ENCODE measurements around the gene FYCO1.

FYCO1 gene

DNA sequence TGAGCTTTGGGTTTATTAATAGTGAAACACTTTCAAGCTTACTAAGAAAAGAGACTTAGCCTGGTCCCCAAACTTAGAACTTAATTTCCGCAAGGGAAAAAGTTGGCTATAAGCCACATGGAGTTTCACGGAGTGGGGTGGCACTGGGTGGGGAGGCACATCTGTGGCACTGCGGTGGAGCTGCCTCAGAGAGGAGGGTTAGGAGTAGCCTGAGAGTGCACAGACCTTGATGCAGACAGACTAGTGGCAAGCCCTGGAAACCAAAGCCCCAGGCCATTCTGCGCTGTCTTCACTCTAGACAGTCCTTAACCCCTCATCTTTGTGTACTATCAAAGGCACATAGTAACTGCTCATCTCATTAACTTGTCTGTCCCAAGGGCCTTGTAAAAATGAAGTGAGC lies 30.4 kb downstream of the FYCO1 start:
- DNase-seq (ENCODE audit: low read depth in 2 of 2), result no peak

DNA sequence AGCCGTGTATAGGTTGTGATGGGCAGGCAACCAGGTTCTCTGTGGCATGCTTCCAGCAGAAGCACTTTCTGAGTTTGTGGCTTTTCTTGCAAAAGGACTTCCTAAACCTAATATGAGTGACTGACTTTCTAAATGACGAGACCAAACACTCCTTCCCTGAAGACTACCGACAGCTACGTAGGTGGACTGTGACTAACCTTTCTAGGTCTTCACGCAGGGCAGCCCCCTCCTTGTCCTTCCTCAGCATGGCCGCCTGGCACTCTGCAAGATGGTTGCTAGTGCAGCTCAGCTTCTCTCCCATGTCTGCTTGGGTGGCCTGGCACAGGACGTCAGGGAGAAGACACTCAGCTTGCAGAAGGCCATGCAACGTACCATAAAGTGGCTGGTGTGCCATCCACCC lies 31.5 kb downstream of the FYCO1 start:
- DNase-seq (ENCODE audit: low read depth in 2 of 2), result peak; percentile 30 to 50

DNA sequence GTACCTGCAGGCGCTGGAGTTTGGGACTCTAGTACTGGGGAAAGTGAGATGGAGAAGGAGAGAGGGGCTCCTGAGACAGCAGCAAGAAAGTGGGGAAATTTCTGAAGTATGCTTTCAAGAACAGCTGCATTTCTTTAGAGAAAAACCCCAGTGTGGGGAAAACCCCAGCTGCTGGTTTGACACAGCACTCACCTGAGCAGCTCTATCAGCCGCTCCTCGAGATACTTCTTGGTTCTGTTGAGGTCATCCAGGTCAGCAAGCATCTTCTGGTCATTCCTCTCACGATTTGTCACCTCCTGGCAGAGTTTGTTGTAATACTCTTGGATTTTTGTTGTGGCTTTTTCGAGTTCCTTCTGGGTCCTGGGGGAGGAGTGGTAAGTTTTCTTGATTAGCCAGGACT lies 33.6 kb downstream of the FYCO1 start:
- no peak for DNase-seq (ENCODE audit: low read depth in 2 of 2)

DNA sequence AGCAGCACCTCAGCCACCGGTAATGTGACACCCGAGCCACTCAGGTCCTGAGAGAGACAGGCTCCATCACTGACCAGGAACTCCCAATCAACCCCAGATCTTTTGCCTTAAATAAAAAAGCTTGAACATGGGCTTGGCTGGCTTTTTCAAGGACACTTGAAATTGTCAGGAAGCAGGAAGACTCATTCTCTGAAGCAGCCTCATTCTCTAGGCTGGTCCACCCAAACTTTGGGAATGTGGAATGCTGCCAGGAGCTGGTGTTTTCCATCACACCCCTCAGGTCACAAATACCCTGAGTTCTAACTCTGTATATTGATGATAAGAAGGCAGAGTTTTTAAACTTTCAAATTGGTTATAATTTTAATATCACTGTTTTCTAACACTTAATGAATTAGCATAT lies 35.3 kb downstream of the FYCO1 start:
- DNase-seq (ENCODE audit: low read depth in 2 of 2), result no peak

DNA sequence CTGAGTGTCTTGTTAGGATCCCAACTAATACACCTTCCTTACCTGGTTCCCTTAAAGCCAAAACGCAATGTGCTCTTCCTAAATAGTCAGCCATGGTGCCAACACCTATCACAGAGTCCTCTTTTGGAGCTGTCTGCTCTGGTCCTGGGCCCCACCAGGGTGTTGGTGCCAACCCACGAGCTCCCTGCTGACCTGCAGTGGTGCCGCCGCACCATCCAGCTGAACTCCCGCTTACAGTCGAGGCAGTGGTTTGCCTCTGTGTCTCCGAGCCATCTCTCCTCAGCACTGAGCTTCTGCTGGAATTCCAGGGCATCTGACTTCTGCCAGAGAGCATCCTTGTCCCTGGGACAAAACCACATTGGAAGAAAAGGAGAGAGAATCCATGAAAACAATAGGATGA lies 36.4 kb downstream of the FYCO1 start:
- DNase-seq (ENCODE audit: low read depth in 2 of 2), result no peak

DNA sequence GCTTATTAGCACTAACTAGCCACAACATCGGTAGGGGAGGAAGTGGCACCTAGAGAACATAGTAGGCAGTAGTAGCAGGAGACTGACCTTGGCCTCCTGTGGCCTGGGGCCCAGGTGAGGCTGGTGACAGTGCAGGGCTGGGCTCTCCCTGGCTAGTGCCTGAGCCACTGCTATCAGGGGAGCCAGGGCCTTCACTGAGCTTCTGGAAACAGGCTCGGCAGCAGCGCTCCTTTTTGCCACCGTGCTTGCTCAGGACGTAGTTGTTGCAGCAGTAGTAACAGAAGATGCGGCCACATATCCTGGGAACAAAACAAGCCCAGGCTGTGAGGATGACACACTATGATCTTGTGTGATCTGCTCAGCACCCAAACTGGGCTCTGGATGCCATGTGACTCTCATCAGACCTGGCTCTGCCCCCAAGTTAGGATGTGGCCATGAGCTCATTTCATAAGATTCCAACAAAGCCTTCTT lies 37.3 kb downstream of the FYCO1 start:
- no peak for DNase-seq (ENCODE audit: low read depth in 2 of 2)

DNA sequence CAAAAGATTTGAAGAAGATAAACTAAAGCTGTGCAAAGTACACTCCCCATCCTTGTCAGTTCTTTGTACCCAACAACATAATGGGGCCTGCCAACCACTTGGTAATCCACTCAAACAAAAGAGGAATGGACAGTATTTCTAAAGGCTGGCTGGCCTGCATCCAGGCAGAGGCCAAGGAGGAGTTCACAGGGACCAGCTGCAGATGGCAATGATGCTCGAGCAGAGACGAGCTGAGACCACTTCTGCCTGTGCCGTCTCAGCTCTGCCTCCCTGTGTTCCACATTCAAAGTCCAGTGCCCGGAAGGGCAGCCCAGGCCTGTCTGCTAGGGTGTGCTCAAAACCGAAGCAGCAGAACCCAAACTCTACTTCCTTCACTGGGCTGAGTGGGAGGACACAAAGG lies 38.0 kb downstream of the FYCO1 start:
- no peak for DNase-seq (ENCODE audit: low read depth in 2 of 2)

DNA sequence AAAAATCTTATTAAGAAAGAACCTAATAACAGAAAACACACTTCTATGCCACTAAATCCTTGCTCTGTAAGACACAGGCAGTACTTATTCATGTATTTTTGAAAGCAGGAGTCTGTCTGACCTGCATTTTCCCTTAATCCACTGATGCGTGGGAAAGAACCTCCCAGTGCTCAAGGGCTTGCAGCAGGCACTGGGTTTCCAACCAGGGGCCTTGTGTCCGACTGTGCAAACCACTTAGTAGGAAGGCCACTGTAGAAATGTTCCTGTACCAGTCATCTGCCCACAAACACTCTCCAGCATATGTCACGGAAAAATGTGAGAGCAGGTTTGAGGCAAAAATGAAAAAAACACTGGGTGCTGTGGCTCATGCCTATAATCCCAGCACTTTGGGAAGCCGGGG lies 39.9 kb downstream of the FYCO1 start:
- no peak for DNase-seq (ENCODE audit: low read depth in 2 of 2)

DNA sequence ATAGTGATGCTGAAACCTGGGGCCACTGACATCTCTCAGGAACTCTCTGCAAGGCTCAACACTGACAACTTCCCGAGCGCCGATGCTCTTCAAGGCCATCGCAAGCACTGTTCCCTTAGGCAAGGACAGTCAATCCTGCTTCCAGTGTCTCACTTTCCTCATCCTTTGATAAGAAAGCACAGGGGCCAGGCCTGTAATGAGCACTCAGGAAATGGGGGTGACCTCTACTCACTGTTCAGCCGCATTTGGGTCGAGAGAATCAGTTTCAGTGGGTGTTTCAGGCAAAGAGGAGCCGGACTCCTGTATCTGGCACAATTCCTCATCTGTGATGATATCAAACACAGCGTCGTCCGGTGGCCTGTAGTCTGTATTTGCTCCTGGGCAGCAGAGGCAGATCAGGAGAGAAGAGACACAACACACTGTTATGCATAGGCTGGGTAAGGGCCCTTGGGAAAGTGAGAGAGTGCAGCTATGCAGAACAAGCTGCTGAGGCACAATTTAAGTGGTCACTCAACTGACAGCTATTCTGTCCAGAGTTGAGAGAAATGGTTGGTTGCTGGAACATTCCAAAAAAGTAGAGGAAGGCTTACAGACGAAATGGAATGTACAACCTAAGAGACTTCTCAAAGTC lies 40.5 kb downstream of the FYCO1 start:
- no peak for DNase-seq (ENCODE audit: low read depth in 2 of 2)

DNA sequence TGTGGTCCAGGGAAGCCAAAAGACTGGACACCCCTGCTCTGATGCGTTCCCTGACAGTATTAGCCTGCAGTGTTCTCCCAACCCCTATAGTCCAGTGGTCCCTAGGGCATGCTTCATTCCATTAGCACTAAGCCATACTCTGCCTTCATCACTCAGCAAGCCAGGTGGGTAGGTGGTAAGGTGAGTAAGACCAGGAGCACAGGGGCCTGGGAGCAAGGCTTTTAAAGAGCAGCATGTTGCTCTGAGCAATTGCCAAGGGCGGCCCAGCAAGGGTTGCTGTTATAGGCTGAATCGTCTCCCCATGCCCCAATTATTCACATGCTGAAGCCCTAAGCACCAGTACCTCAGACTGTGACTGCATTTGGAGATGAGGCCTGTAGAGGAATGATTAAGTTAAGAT lies 41.3 kb downstream of the FYCO1 start:
- DNase-seq (ENCODE audit: low read depth in 2 of 2), result no peak

DNA sequence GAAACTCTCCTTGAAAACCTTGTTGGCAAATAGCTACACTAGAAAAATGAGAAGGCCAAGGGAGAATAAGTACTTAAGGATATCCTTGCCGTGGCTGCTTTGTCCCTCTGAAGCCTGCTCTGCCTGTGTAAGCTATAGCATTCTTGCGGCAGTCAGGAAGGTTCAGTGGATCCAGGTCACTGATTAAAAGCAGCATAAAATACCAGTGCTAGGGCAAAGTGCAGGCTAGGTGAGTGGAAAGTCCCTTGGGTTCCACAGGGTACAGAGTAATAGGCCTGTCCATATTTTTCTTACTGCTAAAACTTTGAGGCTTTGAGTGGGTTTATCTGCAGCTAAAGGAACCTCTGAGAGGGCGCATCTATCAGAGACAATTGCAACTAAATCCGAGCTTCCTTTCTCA lies 42.1 kb downstream of the FYCO1 start:
- DNase-seq (ENCODE audit: low read depth in 2 of 2), result no peak

DNA sequence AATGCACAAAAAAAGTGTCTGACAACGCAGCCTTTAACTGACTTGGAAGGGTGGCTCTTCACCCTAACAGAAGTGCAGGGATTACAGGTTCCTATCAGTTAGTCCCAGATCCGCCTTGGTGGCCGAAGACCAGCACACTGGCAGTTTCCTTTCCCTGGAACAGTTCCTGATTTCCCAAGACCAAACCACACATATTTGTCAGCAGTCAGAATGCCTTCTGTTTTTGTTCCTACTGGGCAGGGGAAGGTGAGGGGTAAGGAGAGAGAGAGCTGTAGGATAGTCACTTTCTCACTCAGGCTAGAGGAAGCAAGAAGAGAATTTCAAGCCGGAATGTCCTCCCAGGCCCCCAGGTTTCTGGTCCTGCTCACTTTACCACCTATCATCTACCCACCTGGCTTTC lies 43.2 kb downstream of the FYCO1 start:
- DNase-seq (ENCODE audit: low read depth in 2 of 2), result no peak

DNA sequence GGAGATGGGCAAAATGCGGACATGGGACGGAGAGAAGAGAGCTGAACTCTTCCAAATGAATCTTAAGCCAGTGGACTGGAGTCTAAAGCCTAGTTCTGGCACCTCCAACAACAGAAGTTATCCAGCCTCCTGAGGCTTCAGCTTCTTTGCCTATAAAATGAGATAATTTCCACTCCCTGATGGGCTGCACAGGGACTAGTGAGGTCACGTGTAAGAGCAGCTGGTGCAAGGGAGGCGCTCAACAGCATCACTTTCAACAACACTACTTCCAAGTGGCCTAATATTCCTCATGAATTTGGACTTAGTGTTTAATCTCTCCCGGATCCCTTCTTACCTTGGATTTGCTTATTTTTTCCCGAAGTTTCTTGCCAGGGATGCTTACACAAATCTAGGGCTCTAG lies 43.7 kb downstream of the FYCO1 start:
- DNase-seq (ENCODE audit: low read depth in 2 of 2), result no peak

DNA sequence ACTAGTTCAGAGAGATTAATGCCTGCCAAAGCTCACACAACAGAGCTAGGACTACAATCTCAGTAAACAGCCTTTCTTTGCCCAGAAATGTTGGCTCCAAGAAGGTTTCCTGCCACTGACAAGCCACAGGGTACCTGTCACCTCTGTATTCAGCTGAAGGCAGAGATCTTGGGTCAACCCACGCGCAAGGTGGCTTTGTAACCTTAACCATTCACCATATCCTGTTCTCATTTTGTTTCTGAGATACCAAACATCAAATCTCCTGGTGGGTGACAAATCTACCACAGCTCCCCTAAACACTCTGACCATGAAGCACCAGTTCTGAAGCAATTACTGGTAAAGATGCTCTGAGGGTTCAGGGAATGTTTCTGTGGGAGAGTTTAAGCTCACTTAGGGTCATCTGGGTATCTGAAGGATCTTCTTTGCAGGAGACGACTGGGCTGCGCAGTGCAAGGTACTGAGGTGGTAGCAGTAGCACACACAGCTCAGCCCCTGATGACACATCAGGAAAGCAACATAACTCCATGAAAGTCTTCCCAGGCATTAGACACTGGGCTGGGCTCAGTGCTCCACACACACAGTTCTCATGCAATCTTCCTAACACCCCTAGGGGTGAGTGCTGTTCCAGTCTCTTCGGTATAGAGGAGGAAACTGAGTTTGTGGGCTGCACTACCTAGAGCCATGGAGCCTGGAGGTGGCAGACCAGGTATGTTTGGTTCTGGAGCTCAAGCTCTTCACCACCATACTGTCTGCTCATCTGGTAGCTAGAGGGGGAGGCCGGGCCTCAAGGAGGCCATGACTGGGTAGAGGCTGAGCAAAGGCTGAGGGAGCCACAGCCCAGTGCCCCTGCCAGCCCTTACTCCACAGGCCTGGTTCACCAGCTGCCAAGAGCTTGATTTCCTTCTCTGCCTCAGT lies 44.7 kb downstream of the FYCO1 start:
- peak; percentile 42 to 48 for DNase-seq (ENCODE audit: low read depth in 2 of 2)

DNA sequence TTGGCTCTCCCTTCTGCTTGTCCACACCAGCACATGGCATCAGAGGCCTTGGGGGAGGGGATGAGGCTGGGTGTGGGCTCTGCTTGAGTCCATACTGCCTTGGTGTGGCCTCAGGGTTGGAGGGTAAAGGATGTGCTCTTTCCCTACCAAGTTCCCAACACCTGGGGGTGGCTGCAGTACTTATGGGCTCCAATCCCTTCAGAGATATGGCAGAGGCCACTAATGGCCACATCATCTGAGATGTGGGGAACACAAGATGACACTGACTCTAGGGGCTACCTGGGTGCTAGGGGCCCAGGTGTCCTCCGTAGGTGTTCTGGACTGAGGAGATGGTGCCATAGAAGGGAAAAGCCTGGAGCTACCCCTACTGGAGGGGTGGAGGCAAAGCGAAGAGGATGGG lies 45.5 kb downstream of the FYCO1 start:
- DNase-seq (ENCODE audit: low read depth in 2 of 2), result no peak

DNA sequence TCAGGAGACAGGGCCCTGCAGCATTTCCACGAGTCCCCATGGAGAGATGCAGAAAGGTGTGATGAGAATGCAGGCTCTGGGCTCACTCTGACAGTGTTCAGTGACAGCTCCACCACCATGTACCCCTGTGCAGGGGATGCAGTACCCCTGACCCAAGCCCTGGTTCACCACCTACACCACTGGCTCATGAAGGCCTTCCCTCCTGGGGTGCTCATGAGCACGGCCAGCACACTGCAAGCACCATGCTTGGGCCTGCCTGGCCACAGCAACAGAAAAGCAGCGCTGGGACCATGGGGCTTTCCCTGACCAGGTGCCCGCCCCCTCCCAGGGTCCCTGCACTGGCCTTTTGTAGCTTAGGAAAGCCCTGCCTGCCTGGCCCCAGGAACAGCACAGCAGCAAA lies 46.2 kb downstream of the FYCO1 start:
- no peak for DNase-seq (ENCODE audit: low read depth in 2 of 2)

DNA sequence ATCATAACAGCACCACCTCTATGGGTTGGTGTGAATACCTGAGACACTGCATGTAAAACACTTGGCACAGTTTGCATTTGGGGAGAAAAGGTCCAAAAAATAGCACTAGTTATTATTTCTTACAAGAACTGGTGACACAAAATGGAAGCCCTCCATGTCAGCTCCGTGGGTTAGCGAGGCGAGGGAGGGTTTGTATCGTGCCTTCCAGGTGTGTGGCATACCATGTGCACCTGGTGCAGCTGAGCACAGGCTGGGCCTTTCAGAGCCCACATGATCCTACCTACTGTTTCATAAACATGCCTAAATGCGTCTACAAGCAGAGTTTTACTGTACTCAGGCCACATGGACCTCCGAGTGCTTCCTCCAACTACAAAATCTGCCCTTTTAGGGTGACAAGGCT lies 46.7 kb downstream of the FYCO1 start:
- no peak for DNase-seq (ENCODE audit: low read depth in 2 of 2)

DNA sequence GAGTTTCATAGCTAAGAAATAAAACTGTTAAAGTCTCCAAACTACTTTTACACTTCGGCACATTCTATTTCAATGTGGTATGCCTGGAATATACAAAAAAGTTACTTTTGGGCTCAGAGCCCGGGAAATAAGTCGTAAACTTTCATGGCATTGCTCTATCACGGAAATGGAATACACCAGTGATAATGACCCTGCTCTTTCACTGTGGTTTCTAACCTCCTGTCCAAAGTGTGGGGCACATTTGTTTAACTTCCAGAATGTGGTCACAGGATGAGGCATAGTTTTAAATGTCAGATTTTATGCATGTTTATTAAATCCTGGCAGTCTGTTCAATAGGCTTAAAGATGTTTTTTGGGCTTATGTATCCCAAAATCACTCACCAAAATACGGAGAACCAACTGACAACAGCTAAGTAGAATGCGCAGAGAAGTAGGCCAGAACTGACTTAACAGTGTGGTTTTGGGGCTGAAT lies 47.3 kb downstream of the FYCO1 start:
- no peak for DNase-seq (ENCODE audit: low read depth in 2 of 2)

DNA sequence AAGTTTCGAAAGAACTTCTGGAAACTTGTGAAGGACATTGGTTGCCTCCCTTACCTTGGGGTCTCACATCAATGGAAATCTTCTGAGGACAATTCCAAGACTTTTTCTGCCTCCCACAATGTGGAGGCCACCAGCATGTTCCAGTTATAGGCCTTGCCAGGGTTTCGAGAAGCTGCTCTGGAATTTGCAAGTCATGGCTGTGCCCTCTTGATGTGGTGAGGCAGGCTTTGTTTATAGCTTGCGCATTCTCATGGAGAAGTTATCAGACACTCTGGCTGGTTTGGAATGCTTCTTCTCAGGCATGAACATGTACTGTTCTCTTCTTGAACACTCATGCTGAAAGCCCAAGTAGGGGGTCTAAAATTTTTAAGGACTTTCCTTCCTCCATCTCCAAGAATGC lies 48.3 kb downstream of the FYCO1 start:
- DNase-seq (ENCODE audit: low read depth in 2 of 2), result no peak

DNA sequence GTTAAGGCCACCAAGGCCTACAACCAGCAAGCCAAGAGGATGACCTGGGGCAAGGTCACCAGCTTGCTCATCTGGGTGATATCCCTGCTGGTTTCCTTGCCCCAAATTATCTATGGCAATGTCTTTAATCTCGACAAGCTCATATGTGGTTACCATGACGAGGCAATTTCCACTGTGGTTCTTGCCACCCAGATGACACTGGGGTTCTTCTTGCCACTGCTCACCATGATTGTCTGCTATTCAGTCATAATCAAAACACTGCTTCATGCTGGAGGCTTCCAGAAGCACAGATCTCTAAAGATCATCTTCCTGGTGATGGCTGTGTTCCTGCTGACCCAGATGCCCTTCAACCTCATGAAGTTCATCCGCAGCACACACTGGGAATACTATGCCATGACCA lies 48.7 kb downstream of the FYCO1 start:
- DNase-seq (ENCODE audit: low read depth in 2 of 2), result no peak

DNA sequence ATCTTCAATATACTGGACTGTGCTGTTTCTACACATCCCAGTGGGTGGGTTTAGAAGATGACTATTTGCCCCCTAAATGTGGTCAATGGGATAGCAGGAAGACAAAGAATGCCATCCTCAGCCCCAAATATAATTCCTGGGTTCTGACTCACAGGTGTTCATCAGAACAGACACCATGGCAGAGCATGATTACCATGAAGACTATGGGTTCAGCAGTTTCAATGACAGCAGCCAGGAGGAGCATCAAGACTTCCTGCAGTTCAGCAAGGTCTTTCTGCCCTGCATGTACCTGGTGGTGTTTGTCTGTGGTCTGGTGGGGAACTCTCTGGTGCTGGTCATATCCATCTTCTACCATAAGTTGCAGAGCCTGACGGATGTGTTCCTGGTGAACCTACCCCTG lies 49.3 kb downstream of the FYCO1 start:
- DNase-seq (ENCODE audit: low read depth in 2 of 2), result no peak

DNA sequence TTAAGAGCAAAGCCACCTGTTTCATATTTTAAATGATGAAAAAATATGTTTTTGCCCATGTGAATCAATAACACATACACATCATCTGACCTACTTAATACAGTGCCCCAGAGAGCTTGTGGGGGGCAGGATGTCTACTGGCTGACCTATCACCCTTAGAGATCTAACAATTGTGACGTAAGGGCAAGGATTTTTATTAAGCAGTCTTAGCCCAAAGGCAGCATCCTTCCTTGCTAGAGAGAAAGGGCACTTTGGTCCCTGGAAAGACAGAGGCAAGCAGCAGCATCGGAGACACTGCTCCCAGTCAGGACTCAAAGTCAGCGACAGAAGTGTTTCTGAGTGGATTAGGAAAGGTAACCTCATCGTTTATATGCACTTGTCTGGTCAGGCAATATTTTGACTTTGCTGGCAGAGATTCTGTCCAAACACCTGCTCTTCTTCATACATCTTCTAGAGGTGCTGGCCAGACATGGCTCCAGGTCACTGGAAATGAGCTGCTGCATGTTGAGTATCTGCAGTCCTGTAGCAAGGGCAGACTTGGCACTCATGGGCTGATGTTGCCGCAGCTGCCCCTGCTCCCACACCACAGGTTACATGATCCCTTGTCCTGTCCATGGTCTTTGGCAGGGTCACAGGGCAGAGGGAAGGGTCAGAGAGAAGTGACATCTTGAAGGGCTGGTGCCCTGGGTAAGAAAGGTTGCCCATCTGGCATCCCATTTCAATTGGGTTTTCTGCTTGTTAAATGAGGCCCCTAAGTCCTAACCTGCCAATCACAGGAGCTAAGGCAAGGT lies 50.6 kb downstream of the FYCO1 start:
- no peak for DNase-seq (ENCODE audit: low read depth in 2 of 2)
